Esophagus squamous epithelium (tissue), 4 donors: Measurements from ENCODE around the gene MYBL2.

ENCODE experiments used
- POLR2A ChIP-seq, 4 donors: fragments of 450-650 bp; IDR thresholded peaks; one replicate each; pipeline ENCODE4 v1.6.1; 2017; ENCODE audit warnings: antibody characterized with exemption in 4 of 4, mild to moderate bottlenecking in 4 of 4, moderate library complexity in 3 of 4
- TF ChIP-seq, protein P1 (sequence below), 6 experiments: fragments of 450-650 bp in 4 of 6; fragments of 200-600 bp in 2 of 6; sonication (generic) in 2 of 6; IDR thresholded peaks; one replicate each; pipeline ENCODE4 v1.5.1; 2016 to 2019; ENCODE audit warnings: antibody characterized with exemption in 6 of 6, mild to moderate bottlenecking in 4 of 6, moderate library complexity in 4 of 6

DNA sequence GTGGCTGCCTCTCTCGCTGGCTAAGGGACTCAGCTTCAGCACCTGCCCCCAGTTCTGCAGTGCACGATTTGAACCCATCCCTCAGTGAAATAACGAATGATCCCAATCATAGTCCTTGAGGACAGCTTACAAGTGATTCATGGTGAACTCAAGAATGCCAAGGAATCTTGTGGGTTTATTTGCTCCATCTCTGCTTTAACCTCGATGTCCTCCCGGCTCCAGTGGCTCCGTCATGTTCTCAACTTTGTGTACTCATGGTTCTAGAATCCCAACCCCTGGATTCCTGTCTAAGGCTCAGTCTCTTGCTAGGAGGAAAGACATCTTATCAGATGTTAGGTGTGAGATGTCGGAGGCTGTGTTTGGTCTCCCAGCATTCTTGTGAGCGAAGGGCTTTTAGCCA is 88.9 kb downstream of the MYBL2 start:
- TF ChIP-seq, protein P1, sequence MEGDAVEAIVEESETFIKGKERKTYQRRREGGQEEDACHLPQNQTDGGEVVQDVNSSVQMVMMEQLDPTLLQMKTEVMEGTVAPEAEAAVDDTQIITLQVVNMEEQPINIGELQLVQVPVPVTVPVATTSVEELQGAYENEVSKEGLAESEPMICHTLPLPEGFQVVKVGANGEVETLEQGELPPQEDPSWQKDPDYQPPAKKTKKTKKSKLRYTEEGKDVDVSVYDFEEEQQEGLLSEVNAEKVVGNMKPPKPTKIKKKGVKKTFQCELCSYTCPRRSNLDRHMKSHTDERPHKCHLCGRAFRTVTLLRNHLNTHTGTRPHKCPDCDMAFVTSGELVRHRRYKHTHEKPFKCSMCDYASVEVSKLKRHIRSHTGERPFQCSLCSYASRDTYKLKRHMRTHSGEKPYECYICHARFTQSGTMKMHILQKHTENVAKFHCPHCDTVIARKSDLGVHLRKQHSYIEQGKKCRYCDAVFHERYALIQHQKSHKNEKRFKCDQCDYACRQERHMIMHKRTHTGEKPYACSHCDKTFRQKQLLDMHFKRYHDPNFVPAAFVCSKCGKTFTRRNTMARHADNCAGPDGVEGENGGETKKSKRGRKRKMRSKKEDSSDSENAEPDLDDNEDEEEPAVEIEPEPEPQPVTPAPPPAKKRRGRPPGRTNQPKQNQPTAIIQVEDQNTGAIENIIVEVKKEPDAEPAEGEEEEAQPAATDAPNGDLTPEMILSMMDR (IDR thresholded peaks at IDR 0.05) = no peak
- no peak for TF ChIP-seq POLR2A (IDR thresholded peaks at IDR 0.05)
